Activated T-helper 1 cell treated with anti-CD3 and anti-CD28 coated beads, Interleukin-12 subunit alpha, Interleukin-12 subunit beta, Interleukin-2, Interleukin-4 antibody, amounts not matched to agents 30 ng/mL and 10 ng/mL and 1 ng/mL, durations not matched to agents 14 hours and 24 hours and 36 hours (primary cell): ENCODE results near the gene GRID1. TPM values are rescaled to one million over a fixed set of nuclear protein-coding genes. Genes with fewer than 3 reads are reported as not detected.
"Not testable (repeated sequence)": the region's sequence is repeated elsewhere in the genome, so short reads cannot be mapped to it uniquely, and the experiment has no call there.

Experiments used
- DNase-seq: peaks from one replicate; pipeline ENCODE4 v3.0.0; 2021; ENCODE audit warnings: low spot score
- H3K27ac Mint-ChIP-seq: one replicate; pipeline ENCODE4 v1.8.0; 2021; ENCODE audit warnings: mild to moderate bottlenecking, mixed read lengths
- H3K27me3 Mint-ChIP-seq: one replicate; pipeline ENCODE4 v1.8.0; 2022; ENCODE audit warnings: mild to moderate bottlenecking, moderate library complexity, mixed read lengths; ENCODE audit not compliant: insufficient read depth
- H3K36me3 Mint-ChIP-seq: one replicate; pipeline ENCODE4 v1.8.0; 2021; ENCODE audit warnings: low read depth, mixed read lengths
- H3K4me1 Mint-ChIP-seq: one replicate; pipeline ENCODE4 v1.8.0; 2021; ENCODE audit warnings: low read depth, mixed read lengths
- H3K4me3 Mint-ChIP-seq: one replicate; pipeline ENCODE4 v1.8.0; 2021; ENCODE audit warnings: mild to moderate bottlenecking, moderate library complexity, mixed read lengths
- H3K9me3 Mint-ChIP-seq: one replicate; pipeline ENCODE4 v1.8.0; 2021; ENCODE audit warnings: mixed read lengths
- intact Hi-C: fragments of 100-400 bp; cut with micrococcal nuclease; formaldehyde crosslinking; loops from one replicate; pipeline ENCODE4 v1.15.1; 2024
- total RNA-seq: library from RNA; stranded (reverse); gene quantifications from 2 replicates; pipeline ENCODE4 v1.2.3, GENCODE V29; 2022

Gene GRID1
- total RNA-seq, 1 donor from 2014 or later: not detected

- intact Hi-C loops: no loop called here
- Mint-ChIP-seq H3K4me1 (no peaks in the 10 kb centered on the region), H3K27ac (no peak overlapping the region), H3K36me3 (no peaks in the 10 kb centered on the region), H3K27me3 (peaks cover 8% of the 10 kb centered on the region), H3K9me3 (no peaks in the 10 kb centered on the region), H3K4me3 (no peak overlapping the region)
- DNase-seq: no peak
Observed at GRCh38 chr10:86085136-86085535, 281.5 kb downstream of the GRID1 start.

DNA sequence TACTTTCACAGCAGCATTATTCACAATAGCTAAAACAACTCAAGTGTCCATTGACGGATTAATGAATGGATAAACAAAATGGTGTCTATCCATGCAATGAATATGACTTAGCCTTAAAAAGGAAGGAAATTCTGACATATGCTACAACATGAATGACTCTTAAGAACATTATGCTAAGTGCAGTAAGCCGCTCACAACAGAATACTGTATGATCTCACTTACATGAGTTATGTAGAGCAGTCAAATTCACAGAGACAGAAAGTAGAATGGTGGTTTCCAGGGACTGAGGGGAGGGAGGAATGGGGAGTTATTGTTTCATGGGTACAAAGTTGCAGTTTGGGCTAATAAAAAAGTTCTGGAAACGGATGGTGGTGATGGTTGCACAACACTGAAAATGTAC, 282.0 kb downstream of the GRID1 start:
- intact Hi-C loops: no loop called here
- no peaks in the 10 kb centered on the region for H3K9me3 Mint-ChIP-seq
- H3K4me1 Mint-ChIP-seq: no peaks in the 10 kb centered on the region
- H3K4me3 Mint-ChIP-seq: no peak overlapping the region
- DNase-seq: no peak
- no peak overlapping the region for H3K27ac Mint-ChIP-seq
- H3K36me3 Mint-ChIP-seq: no peaks in the 10 kb centered on the region
- peaks cover 8% of the 10 kb centered on the region for H3K27me3 Mint-ChIP-seq

DNA sequence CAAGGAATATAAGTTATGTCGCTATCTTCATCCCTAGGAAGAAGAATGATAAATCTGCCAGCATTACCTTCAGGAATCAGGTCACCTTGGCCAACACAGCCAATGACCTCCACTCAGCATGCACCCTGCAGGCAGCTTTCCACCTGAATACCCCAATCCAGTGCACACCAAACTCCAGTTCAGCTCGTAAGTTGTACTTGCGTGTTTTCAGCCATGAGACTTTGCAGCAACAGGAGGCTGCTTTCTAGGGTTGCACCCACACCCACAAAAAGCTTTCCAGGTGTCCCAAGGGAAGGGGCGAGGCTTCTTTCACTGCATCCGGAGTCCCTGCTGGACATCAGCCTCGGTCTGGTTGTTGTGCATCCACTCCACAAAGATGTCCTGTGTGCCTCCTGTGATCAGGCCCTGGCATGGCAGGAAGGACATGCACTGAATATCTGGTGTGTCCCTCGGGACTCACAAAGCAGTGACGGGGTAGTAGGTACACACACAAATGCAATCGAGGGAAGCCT, 282.9 kb downstream of the GRID1 start:
- intact Hi-C loops: no loop called here
- no peak overlapping the region for H3K27ac Mint-ChIP-seq
- H3K4me1 Mint-ChIP-seq: no peaks in the 10 kb centered on the region
- H3K27me3 Mint-ChIP-seq: peaks cover 8% of the 10 kb centered on the region
- no peak overlapping the region for H3K4me3 Mint-ChIP-seq
- no peaks in the 10 kb centered on the region for H3K9me3 Mint-ChIP-seq
- H3K36me3 Mint-ChIP-seq: no peaks in the 10 kb centered on the region
- no peak for DNase-seq

DNA sequence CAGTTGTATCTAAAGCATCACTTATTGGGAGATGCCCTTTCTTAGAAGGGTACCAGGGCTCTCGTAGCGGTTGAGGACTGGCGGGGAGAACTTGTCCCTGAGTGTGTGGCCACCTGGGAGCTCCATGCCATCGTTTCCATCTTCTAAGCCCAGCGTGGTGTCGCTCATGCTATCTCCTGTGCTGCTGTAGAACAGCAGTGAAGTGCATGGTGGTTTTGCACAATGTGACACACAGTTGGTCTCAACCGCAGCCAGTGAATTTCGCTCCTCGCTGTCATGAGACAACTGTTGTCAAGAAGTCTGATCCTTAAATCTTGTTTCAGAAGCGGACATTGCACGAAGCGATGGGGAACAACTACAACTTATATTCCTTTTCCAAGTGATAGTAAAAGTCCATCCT, 283.4 kb downstream of the GRID1 start:
- intact Hi-C loops: no loop called here
- Mint-ChIP-seq H3K27ac (no peak overlapping the region), H3K27me3 (peaks cover 8% of the 10 kb centered on the region), H3K4me1 (no peaks in the 10 kb centered on the region), H3K36me3 (no peaks in the 10 kb centered on the region), H3K9me3 (no peaks in the 10 kb centered on the region), H3K4me3 (no peak overlapping the region)
- no peak for DNase-seq

- DNase-seq: no peak
- Mint-ChIP-seq H3K27me3 (peaks cover 8% of the 10 kb centered on the region), H3K4me1 (no peaks in the 10 kb centered on the region), H3K4me3 (no peak overlapping the region), H3K36me3 (no peaks in the 10 kb centered on the region), H3K9me3 (no peaks in the 10 kb centered on the region), H3K27ac (no peak overlapping the region)
- intact Hi-C loops: no loop called here
Observed at GRCh38 chr10:86082556-86082955, 284.0 kb downstream of the GRID1 start.

DNA sequence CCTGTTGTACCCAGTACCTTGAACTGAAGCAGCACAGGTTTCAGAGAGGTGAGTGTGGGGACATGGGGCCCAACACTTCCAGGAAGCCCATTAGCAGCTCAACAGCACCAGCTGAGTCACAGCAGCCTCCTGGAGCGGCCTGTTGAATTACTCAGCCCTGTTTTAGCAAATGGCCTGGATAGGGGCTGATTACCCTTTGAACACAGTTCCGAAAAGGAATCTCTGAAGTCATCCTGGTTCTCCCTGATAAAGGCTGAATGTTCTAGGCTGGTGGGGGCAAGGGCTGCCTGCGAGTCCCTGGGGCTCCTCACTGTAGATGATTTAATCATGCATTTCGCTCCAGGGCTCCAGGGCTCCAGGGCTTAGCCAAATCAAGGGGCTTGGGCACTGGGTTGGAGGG, 287.5 kb downstream of the GRID1 start:
- H3K27me3 Mint-ChIP-seq: peaks cover 4% of the 10 kb centered on the region
- DNase-seq: no peak
- no peaks in the 10 kb centered on the region for H3K36me3 Mint-ChIP-seq
- H3K27ac Mint-ChIP-seq: no peak overlapping the region
- no peak overlapping the region for H3K4me3 Mint-ChIP-seq
- H3K9me3 Mint-ChIP-seq: no peaks in the 10 kb centered on the region
- no peaks in the 10 kb centered on the region for H3K4me1 Mint-ChIP-seq
- intact Hi-C loops: no loop called here

- no peaks in the 10 kb centered on the region for H3K9me3 Mint-ChIP-seq
Observed at GRCh38 chr10:86078639-86079035, 288.0 kb downstream of the GRID1 start.

GRCh38 chr10:86077871-86078638, 288.5 kb downstream of the GRID1 start:
- Mint-ChIP-seq H3K36me3 (no peaks in the 10 kb centered on the region), H3K4me3 (no peak overlapping the region), H3K4me1 (no peaks in the 10 kb centered on the region), H3K27me3 (peaks cover 4% of the 10 kb centered on the region), H3K9me3 (no peaks in the 10 kb centered on the region), H3K27ac (no peak overlapping the region)
- intact Hi-C loops: no loop called here
- no peak for DNase-seq

More at GRCh38 chr10:86078639-86079035, 288.0 kb downstream of the GRID1 start:
- Mint-ChIP-seq H3K36me3 (no peaks in the 10 kb centered on the region), H3K4me3 (no peak overlapping the region), H3K27ac (no peak overlapping the region), H3K27me3 (peaks cover 4% of the 10 kb centered on the region), H3K4me1 (no peaks in the 10 kb centered on the region)
- intact Hi-C loops: no loop called here
- no peak for DNase-seq

- no peaks in the 10 kb centered on the region for H3K4me1 Mint-ChIP-seq
- no peak for DNase-seq
- H3K36me3 Mint-ChIP-seq: no peaks in the 10 kb centered on the region
- intact Hi-C loops: no loop called here
- no peak overlapping the region for H3K27ac Mint-ChIP-seq
- no peak overlapping the region for H3K4me3 Mint-ChIP-seq
- peaks cover 3% of the 10 kb centered on the region for H3K27me3 Mint-ChIP-seq
- H3K9me3 Mint-ChIP-seq: no peaks in the 10 kb centered on the region
Observed at GRCh38 chr10:86077271-86077670, 289.3 kb downstream of the GRID1 start.

- H3K27ac Mint-ChIP-seq, DNase-seq, H3K4me3 Mint-ChIP-seq, H3K9me3 Mint-ChIP-seq, H3K4me1 Mint-ChIP-seq, H3K27me3 Mint-ChIP-seq, H3K36me3 Mint-ChIP-seq, intact Hi-C loops: not testable (repeated sequence)
Observed at GRCh38 chr10:86076497-86076896, 290.1 kb downstream of the GRID1 start.

DNA sequence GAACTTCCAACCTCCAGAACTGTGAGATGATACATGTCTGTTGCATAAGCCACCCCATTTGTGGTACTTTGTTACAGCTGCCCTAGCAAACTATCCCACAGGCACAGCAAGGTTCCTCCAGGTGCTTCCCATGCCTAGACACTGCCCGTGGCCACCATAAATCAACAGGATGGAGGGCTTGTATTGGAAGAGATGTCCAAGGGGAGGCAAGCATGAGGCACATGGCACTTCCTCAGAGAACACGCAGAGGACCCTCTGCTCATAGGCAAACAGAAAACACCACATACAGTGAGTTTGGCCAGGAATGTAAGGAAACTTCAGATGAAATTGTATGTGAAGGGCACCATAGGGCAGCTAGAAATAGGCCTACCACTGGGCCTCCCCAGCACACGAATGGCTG, 291.1 kb downstream of the GRID1 start:
- DNase-seq: no peak
- H3K4me1 Mint-ChIP-seq: no peaks in the 10 kb centered on the region

GRCh38 chr10:86074294-86074693, 292.3 kb downstream of the GRID1 start:
- no peaks in the 10 kb centered on the region for H3K4me1 Mint-ChIP-seq
- no peak overlapping the region for H3K27ac Mint-ChIP-seq
- intact Hi-C loops: no loop called here
- H3K4me3 Mint-ChIP-seq: no peak overlapping the region
- no peak for DNase-seq
- no peaks in the 10 kb centered on the region for H3K27me3 Mint-ChIP-seq
- no peaks in the 10 kb centered on the region for H3K36me3 Mint-ChIP-seq
- H3K9me3 Mint-ChIP-seq: no peaks in the 10 kb centered on the region

More for the DNA sequence above, 291.1 kb downstream of the GRID1 start:
- H3K36me3 Mint-ChIP-seq: no peaks in the 10 kb centered on the region
- no peak overlapping the region for H3K4me3 Mint-ChIP-seq
- no peak overlapping the region for H3K27ac Mint-ChIP-seq
- H3K9me3 Mint-ChIP-seq: no peaks in the 10 kb centered on the region
- H3K27me3 Mint-ChIP-seq: no peaks in the 10 kb centered on the region
- intact Hi-C loops: no loop called here

GRCh38 chr10:86073199-86073977, 293.2 kb downstream of the GRID1 start:
- Mint-ChIP-seq H3K4me1 (no peaks in the 10 kb centered on the region), H3K4me3 (no peak overlapping the region), H3K27me3 (no peaks in the 10 kb centered on the region), H3K36me3 (no peaks in the 10 kb centered on the region), H3K9me3 (no peaks in the 10 kb centered on the region), H3K27ac (no peak overlapping the region)
- DNase-seq: no peak
- intact Hi-C loops: no loop called here
